Psoas muscle (tissue), 8 donors: ENCODE data around the gene CUEDC1. TPM values are rescaled to one million over a fixed set of nuclear protein-coding genes. Genes with fewer than 3 reads are reported as not detected.

Source experiments
- ATAC-seq, 4 donors: fragments of 200-7000 bp; cut with Tn5 transposase; one replicate each; pipeline ENCODE4 v1.9.1; 2020; ENCODE audit warnings: moderate library complexity in 3 of 4, mild to moderate bottlenecking in 2 of 4
- DNase-seq, 2 donors: peaks; one replicate each; pipeline ENCODE4 v3.0.0-alpha.2; 2020
- H3K27ac ChIP-seq: fragments of 200-600 bp; one replicate; pipeline ENCODE4 v1.8.0; 2022
- H3K27me3 ChIP-seq, 3 donors: fragments of 200-600 bp in 1 of 3; one replicate each; pipeline versions ENCODE4 v1.6.1 to v1.8.0; 2013 to 2022; ENCODE audit warnings: low read length in 2 of 3, mild to moderate bottlenecking in 2 of 3, moderate library complexity in 1 of 3; ENCODE audit not compliant: insufficient read depth in 3 of 3
- H3K36me3 ChIP-seq, 2 donors: fragments of 200-600 bp in 1 of 2; one replicate each; pipeline versions ENCODE4 v1.6.1 to v1.8.0; 2013 to 2022; ENCODE audit warnings: low read depth in 1 of 2, mild to moderate bottlenecking in 1 of 2, moderate library complexity in 1 of 2; ENCODE audit not compliant: insufficient read depth in 1 of 2
- H3K4me1 ChIP-seq: fragments of 200-600 bp; one replicate; pipeline ENCODE4 v1.8.0; 2022
- H3K4me3 ChIP-seq: fragments of 200-600 bp; one replicate; pipeline ENCODE4 v1.8.0; 2022; ENCODE audit warnings: mild to moderate bottlenecking
- H3K9me3 ChIP-seq: fragments of 200-600 bp; one replicate; pipeline ENCODE4 v1.8.0; 2022
- CTCF ChIP-seq: fragments of 200-600 bp; IDR thresholded peaks from one replicate; pipeline ENCODE4 v1.8.0; 2022; ENCODE audit warnings: antibody characterized with exemption
- WGBS, 3 donors: extraction: QIAGEN DNeasy Blood & Tissue Kit; methylation state at CpG; one replicate each; pipeline versions ENCODE4 v1.1.6 to v1.1.7; 2013; 5-methylcytosine and 5-hydroxymethylcytosine counted together
- intact Hi-C, 2 donors: fragments of 100-400 bp; cut with DNase I; formaldehyde crosslinking; loops; one replicate each; pipeline versions ENCODE4 v1.11.0 to v1.14.2; 2022
- polyA plus RNA-seq, 3 donors: library from polyadenylated mRNA; stranded (reverse); fragments of 200-250 nt; gene quantifications; one replicate each; pipeline ENCODE4 v1.2.3, GENCODE V29; 2013
- total RNA-seq, 4 donors: library from RNA; stranded (reverse); fragmentation: NEBNext Ultra II Directional in 2 of 4; extraction: Animal tissue kit (Norgen Biotek cat#: 25700) in 2 of 4; gene quantifications; one replicate each; pipeline versions ENCODE4 v1.2.1 to v1.2.4, GENCODE V29; 2021 to 2023
- donor health status: healthy with polysubstance abuse.
- donor health status: DM: no; HTN: no; CAD: no; lungs with moderate emphysema.
- donor health status: Bipolar disorder and iron deficiency.
- donor health status: healthy.
- donor health status: DM: yes; HTN: yes; CAD: no.
- donor health status: DM: no; HTN: no; CAD: no.
- donor health status: DM: no; HTN: no; CAD: no.
- donor health status: DM: yes; HTN: yes; CAD: no.

The CUEDC1 gene
- total and polyA plus RNA-seq, 7 donors: 28.0 to 67.2 (median 46.4) TPM

GRCh38 chr17:57947369-57947768, 7.8 kb downstream of the CUEDC1 start:
- H3K27ac ChIP-seq: peak overlapping the region; percentile 99
- no peak for TF ChIP-seq CTCF
- H3K36me3 ChIP-seq: no peaks in the 10 kb centered on the region
- peaks cover 94% of the 10 kb centered on the region for H3K4me1 ChIP-seq
- H3K4me3 ChIP-seq: peak overlapping the region; percentile 59
- DNase-seq: peak in 1 of 2 donors; percentile 5
- WGBS, 3 donors: 60 to 72% (median 64%) methylated on average over 9 of the region's 9 CpGs
- intact Hi-C loops: loop anchor here in 1 of 2 donors (5.0 kb wide), 2 partner anchors 40 to 55 kb away; partner anchors contain the start of gene VEZF1
- ATAC-seq: no peak
- H3K27me3 ChIP-seq: no peaks in the 10 kb centered on the region
- H3K9me3 ChIP-seq: no peaks in the 10 kb centered on the region

- Histone ChIP-seq H3K27me3 (no peaks in the 10 kb centered on the region), H3K4me1 (peaks cover 96% of the 10 kb centered on the region), H3K9me3 (no peaks in the 10 kb centered on the region), H3K36me3 (no peaks in the 10 kb centered on the region), H3K27ac (peak overlapping the region; percentile 99), H3K4me3 (peak overlapping the region; percentile 59)
- peak in 1 of 2 donors; percentile 63 for DNase-seq
- peak; percentile 15 to 53 (median 42) for ATAC-seq
- no peak for TF ChIP-seq CTCF
- intact Hi-C loops: loop anchor here in 1 of 2 donors (5.0 kb wide), 2 partner anchors 40 to 55 kb away; partner anchors contain the start of gene VEZF1
- 4 to 12% (median 5%) methylated on average over 10 of the region's 10 CpGs for WGBS, 3 donors
Observed at GRCh38 chr17:57946798-57947358, 8.3 kb downstream of the CUEDC1 start.

GRCh38 chr17:57945996-57946797, 9.0 kb downstream of the CUEDC1 start:
- Histone ChIP-seq H3K4me1 (peaks cover 96% of the 10 kb centered on the region), H3K27ac (peak overlapping the region; percentile 99), H3K9me3 (no peaks in the 10 kb centered on the region), H3K4me3 (peak overlapping the region; percentile 59), H3K27me3 (no peaks in the 10 kb centered on the region), H3K36me3 (no peaks in the 10 kb centered on the region)
- ATAC-seq: no peak
- TF ChIP-seq CTCF: no peak
- WGBS, 3 donors: 14 to 25% (median 21%) methylated on average over 6 of the region's 6 CpGs
- intact Hi-C loops: loop anchor here in 1 of 2 donors (5.0 kb wide), 2 partner anchors 41 to 54 kb away; partner anchors contain the start of gene VEZF1
- DNase-seq: no peak

GRCh38 chr17:57944908-57945307, 10.3 kb downstream of the CUEDC1 start:
- no peak overlapping the region for H3K4me3 ChIP-seq
- no peaks in the 10 kb centered on the region for H3K36me3 ChIP-seq
- TF ChIP-seq CTCF: no peak
- no peaks in the 10 kb centered on the region for H3K9me3 ChIP-seq
- peak overlapping the region; percentile 99 for H3K27ac ChIP-seq
- no peaks in the 10 kb centered on the region for H3K27me3 ChIP-seq
- WGBS, 3 donors: 44 to 67% (median 50%) methylated on average over 6 of the region's 6 CpGs
- DNase-seq: peak in 1 of 2 donors; percentile 28
- intact Hi-C loops: loop anchor here in 1 of 2 donors (5.0 kb wide), 3 partner anchors 42 to 88 kb away; partner anchors contain the start of gene VEZF1
- ATAC-seq: no peak
- peaks cover 97% of the 10 kb centered on the region for H3K4me1 ChIP-seq
